H1 (cell line): ENCODE results near the gene NDUFB4. TPM values are rescaled to one million over a fixed set of nuclear protein-coding genes. Genes with fewer than 3 reads are reported as not detected.

ENCODE experiments used
- CTCF ChIA-PET: fragments of 300-600 bp; sonication (Branson Sonifier 250); formaldehyde crosslinking; loops from one replicate; lab custom pipeline; 2021; ENCODE audit not compliant: partially characterized antibody; lab: Charles Lee
- POLR2A ChIA-PET: fragments of 300-600 bp; sonication (Branson Sonifier 250); formaldehyde crosslinking; loops from one replicate; lab custom pipeline; 2021; ENCODE audit warnings: inconsistent platforms; ENCODE audit not compliant: partially characterized antibody; lab: Charles Lee
- DNase-seq, 2 experiments: peaks; one replicate each; pipeline versions ENCODE4 v3.0.0 to v3.0.0-alpha.2; 2010 to 2022; ENCODE audit warnings: low spot score in 2 of 2, low read depth in 1 of 2, mixed read lengths in 1 of 2
- FAIRE-seq: peaks from 2 replicates; lab custom pipeline; 2011; peaks lifted over from hg19 to GRCh38; lab: Jason Lieb, UNC
- H2AFZ ChIP-seq: 2 replicates; pipeline ENCODE4 v1.8.1; 2012; ENCODE audit warnings: low read length, inconsistent platforms
- H2AK5ac ChIP-seq: 2 replicates; pipeline ENCODE4 v1.6.1; 2013; ENCODE audit warnings: low read depth, low read length
- H2BK120ac ChIP-seq: replicated peaks from 2 replicates; pipeline ENCODE3; 2013; ENCODE audit warnings: low read depth, low read length, inconsistent platforms
- H2BK12ac ChIP-seq: 2 replicates; pipeline ENCODE4 v1.6.1; 2013; ENCODE audit warnings: low read depth, low read length
- H2BK15ac ChIP-seq: 2 replicates; pipeline ENCODE4 v1.6.1; 2013; ENCODE audit warnings: low read length
- H2BK20ac ChIP-seq: 2 replicates; pipeline ENCODE4 v1.6.1; 2013; ENCODE audit warnings: low read length
- H2BK5ac ChIP-seq: 2 replicates; pipeline ENCODE4 v1.6.1; 2013; ENCODE audit warnings: low read depth, low read length
- H3K14ac ChIP-seq: 2 replicates; pipeline ENCODE4 v1.6.1; 2013; ENCODE audit warnings: inconsistent platforms; ENCODE audit not compliant: insufficient read length
- H3K18ac ChIP-seq: 2 replicates; pipeline ENCODE4 v1.6.1; 2013; ENCODE audit warnings: low read length; ENCODE audit errors: extremely low read depth
- H3K23ac ChIP-seq: 2 replicates; pipeline ENCODE4 v1.6.1; 2013; ENCODE audit warnings: inconsistent platforms; ENCODE audit not compliant: insufficient read length
- H3K23me2 ChIP-seq: 2 replicates; pipeline ENCODE4 v1.6.1; 2013; ENCODE audit warnings: low read depth, low read length
- H3K27ac ChIP-seq: 2 replicates; pipeline ENCODE4 v1.6.1; 2011; ENCODE audit warnings: low read depth, low read length, inconsistent platforms
- H3K27me3 ChIP-seq, 4 experiments: replicated peaks in 1 of 4; 1 replicate in 1 of 4; 2 replicates in 3 of 4; pipeline versions ENCODE4 v1.6.1 to v1.8.1; 2011 to 2013; ENCODE audit warnings: low read length in 3 of 4, mild to moderate bottlenecking in 3 of 4, inconsistent platforms in 2 of 4, mixed read lengths in 2 of 4, moderate library complexity in 1 of 4; ENCODE audit not compliant: control insufficient read depth in 3 of 4, insufficient read depth in 3 of 4; ENCODE audit errors: extremely low read depth in 1 of 4
- H3K36me3 ChIP-seq, 4 experiments: 2 replicates each; pipeline versions ENCODE4 v1.6.1 to v1.8.1; 2011 to 2013; ENCODE audit warnings: mild to moderate bottlenecking in 4 of 4, low read length in 3 of 4, moderate library complexity in 2 of 4, control low read depth in 1 of 4, inconsistent platforms in 1 of 4; ENCODE audit not compliant: insufficient read depth in 4 of 4, control insufficient read depth in 2 of 4
- H3K4ac ChIP-seq: replicated peaks from 2 replicates; pipeline ENCODE3; 2013; ENCODE audit warnings: low read length, low read depth, mixed read lengths, inconsistent platforms; ENCODE audit not compliant: insufficient read length
- H3K4me1 ChIP-seq, 4 experiments: replicated peaks in 1 of 4; 1 replicate in 1 of 4; 2 replicates in 3 of 4; pipeline versions ENCODE4 v1.6.1 to v1.8.1; 2011 to 2013; ENCODE audit warnings: low read length in 3 of 4, inconsistent platforms in 2 of 4, mixed read lengths in 1 of 4; ENCODE audit not compliant: insufficient read depth in 4 of 4, control insufficient read depth in 3 of 4
- H3K4me2 ChIP-seq, 2 experiments: 2 replicates each; pipeline versions ENCODE4 v1.6.1 to v1.8.1; 2011 to 2013; ENCODE audit warnings: low read depth in 2 of 2, low read length in 2 of 2, control low read depth in 1 of 2, inconsistent platforms in 1 of 2, mild to moderate bottlenecking in 1 of 2; ENCODE audit not compliant: insufficient read depth in 1 of 2
- H3K4me3 ChIP-seq, 4 experiments: fragments of 200-600, 300-600 bp in 1 of 4; sonication (generic), shearing (Covaris generic), sonication (Bioruptor Twin) in 1 of 4; 2 replicates each; pipeline versions ENCODE4 v1.5.1 to v1.8.1; 2011 to 2016; ENCODE audit warnings: low read length in 4 of 4, low read depth in 3 of 4, control low read depth in 2 of 4, inconsistent platforms in 2 of 4, mild to moderate bottlenecking in 2 of 4, mixed read lengths in 1 of 4, moderate library complexity in 1 of 4; ENCODE audit not compliant: insufficient read depth in 2 of 4; ENCODE audit errors: extremely low read depth in 1 of 4
- H3K56ac ChIP-seq: replicated peaks from 2 replicates; pipeline ENCODE3; 2013; ENCODE audit warnings: low read depth, mild to moderate bottlenecking, mixed read lengths, low read length, inconsistent platforms; ENCODE audit not compliant: insufficient read length
- H3K79me1 ChIP-seq: 2 replicates; pipeline ENCODE4 v1.6.1; 2013; ENCODE audit warnings: low read depth, low read length, control low read depth
- H3K79me2 ChIP-seq, 2 experiments: 2 replicates each; pipeline versions ENCODE4 v1.6.1 to v1.8.1; 2012 to 2013; ENCODE audit warnings: low read length in 2 of 2, mild to moderate bottlenecking in 2 of 2, inconsistent platforms in 1 of 2; ENCODE audit not compliant: insufficient read depth in 2 of 2, control insufficient read depth in 1 of 2
- H3K9ac ChIP-seq, 4 experiments: replicated peaks in 1 of 4; 1 replicate in 1 of 4; 2 replicates in 3 of 4; pipeline versions ENCODE4 v1.6.1 to v1.8.1; 2011 to 2013; ENCODE audit warnings: low read depth in 3 of 4, low read length in 3 of 4, control low read depth in 2 of 4, mild to moderate bottlenecking in 2 of 4, moderate library complexity in 2 of 4, inconsistent platforms in 1 of 4; ENCODE audit errors: extremely low read depth in 1 of 4
- H3K9me3 ChIP-seq, 2 experiments: 2 replicates each; pipeline versions ENCODE4 v1.6.1 to v1.8.1; 2012 to 2013; ENCODE audit warnings: mild to moderate bottlenecking in 2 of 2, moderate library complexity in 2 of 2, control low read depth in 1 of 2, inconsistent platforms in 1 of 2, low read depth in 1 of 2, low read length in 1 of 2, mixed read lengths in 1 of 2; ENCODE audit not compliant: insufficient read depth in 2 of 2
- H4K20me1 ChIP-seq, 2 experiments: replicated peaks in 1 of 2; 2 replicates each; pipeline versions ENCODE3 to v1.8.1; 2011 to 2013; ENCODE audit warnings: inconsistent platforms in 2 of 2, low read length in 2 of 2, mild to moderate bottlenecking in 1 of 2; ENCODE audit not compliant: insufficient read depth in 2 of 2, control insufficient read depth in 1 of 2
- H4K5ac ChIP-seq: 2 replicates; pipeline ENCODE4 v1.6.1; 2013; ENCODE audit warnings: low read length, low read depth, mixed read lengths, inconsistent platforms; ENCODE audit not compliant: insufficient read length
- H4K8ac ChIP-seq: 2 replicates; pipeline ENCODE4 v1.8.0; 2013; ENCODE audit warnings: mild to moderate bottlenecking, moderate library complexity, low read length, inconsistent platforms; ENCODE audit not compliant: insufficient read depth; ENCODE audit errors: extremely low read depth
- H4K91ac ChIP-seq: replicated peaks from 2 replicates; pipeline ENCODE3; 2013; ENCODE audit warnings: low read length, mixed read lengths, inconsistent platforms; ENCODE audit not compliant: insufficient read length
- MAFK ChIP-seq: IDR thresholded peaks from 2 replicates; pipeline ENCODE4 v1.6.1; 2012; ENCODE audit warnings: low read depth, mild to moderate bottlenecking, improper control_type of control experiment, low read length
- PHF8 ChIP-seq: fragments of 200-600 bp; sonication (generic); conservative IDR thresholded peaks from 2 replicates; pipeline ENCODE4 v1.7.1; 2012; ENCODE audit warnings: low read depth, mild to moderate bottlenecking, inconsistent platforms, low read length, moderate library complexity
- POLR2AphosphoS5 ChIP-seq: IDR thresholded peaks from 2 replicates; pipeline ENCODE4 v1.6.1; 2011; ENCODE audit warnings: low read depth, low read length
- SUZ12 ChIP-seq: fragments of 200-600 bp; sonication (generic); IDR thresholded peaks from 2 replicates; pipeline ENCODE4 v1.6.1; 2012; ENCODE audit warnings: mild to moderate bottlenecking, inconsistent platforms, low read length, moderate library complexity, mixed read lengths
- WGBS, 2 experiments: shearing (Covaris generic) in 1 of 2; methylation state at CpG; one replicate each; pipeline versions ENCODE4 v1.1.6 to v1.1.7; 2013 to 2015; ENCODE audit warnings: low lambda C conversion rate in 2 of 2, mixed read lengths in 2 of 2, inconsistent platforms in 1 of 2, low coverage in 1 of 2, missing lambda C conversion rate in 1 of 2; ENCODE audit not compliant: insufficient replicate concordance in 2 of 2, insufficient coverage in 1 of 2, insufficient read length in 1 of 2; ENCODE audit errors: extremely low coverage in 1 of 2, missing lambda C conversion rate in 1 of 2; 5-methylcytosine and 5-hydroxymethylcytosine counted together
- polyA plus RNA-seq, 7 experiments: library from polyadenylated mRNA; depleted of rRNA in 3 of 7; stranded (reverse) in 5 of 7; unstranded in 2 of 7; fragments of >200 nt in 5 of 7; fragments of 200-250 nt in 2 of 7; gene quantifications; 1 replicate in 5 of 7; 2 replicates in 1 of 7; 4 replicates in 1 of 7; pipeline versions ENCODE4 v1.2.1 to v1.2.3, GENCODE V29; 2011 to 2013; ENCODE audit warnings: missing spikeins in 2 of 7, mixed read lengths in 2 of 7
- total RNA-seq: library from RNA; stranded (reverse); fragmentation: NEBNext Ultra II Directional; extraction: Animal tissue kit (Norgen Biotek cat#: 25700); gene quantifications from 2 replicates; pipeline ENCODE4 v1.2.1, GENCODE V29; 2021

Gene NDUFB4
- total and polyA plus RNA-seq, 2 of the 8 experiments (the other 6 are each of a cell fraction or from before 2014, with no cell fraction given), result 184 to 382 TPM

DNA sequence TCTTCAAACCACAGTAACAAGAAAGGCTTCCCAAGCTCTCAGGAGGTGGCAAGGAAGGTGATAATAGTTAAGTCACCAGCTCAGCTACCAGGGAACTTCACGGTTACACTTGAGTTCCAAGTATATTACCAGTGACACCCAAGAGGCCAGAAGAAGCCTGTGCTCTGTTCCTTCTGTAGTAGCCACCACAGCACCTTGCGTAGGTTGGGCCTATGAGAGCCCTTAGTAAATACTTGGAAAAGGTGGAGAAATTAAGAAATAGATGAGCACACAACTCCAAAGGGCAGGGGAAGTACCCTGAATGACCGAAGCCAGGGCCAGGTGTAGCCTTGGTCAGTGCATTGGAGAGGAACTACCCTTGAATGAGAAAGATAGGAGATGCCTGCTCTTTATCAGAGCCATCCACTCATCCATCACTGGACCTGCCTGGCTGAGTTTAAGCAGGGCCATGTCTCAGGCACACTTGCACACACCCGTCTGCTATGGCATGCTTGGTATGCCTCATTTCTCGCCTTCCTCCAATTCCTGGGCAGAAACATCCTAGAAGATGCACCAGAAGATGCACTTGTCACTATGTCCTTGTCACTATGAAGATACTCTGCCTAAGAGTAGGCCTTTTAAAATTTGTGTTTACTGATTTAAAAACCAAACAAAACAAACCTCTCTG is 32.6 kb upstream of the NDUFB4 start:
- Histone ChIP-seq H3K79me2 (no peaks in the 10 kb centered on the region), H2BK15ac (no peak overlapping the region), H4K20me1 (no peaks in the 10 kb centered on the region), H3K27ac (no peak overlapping the region), H3K18ac (no peak overlapping the region), H4K91ac (no peak overlapping the region), H3K56ac (no peak overlapping the region), H3K27me3 (no peaks in the 10 kb centered on the region), H3K4ac (no peak overlapping the region), H2BK20ac (no peak overlapping the region), H2BK120ac (no peak overlapping the region), H3K23ac (no peak overlapping the region), H3K36me3 (no peaks in the 10 kb centered on the region), H3K4me3 (no peak overlapping the region), H2BK12ac (no peak overlapping the region; the same call in none of the 2 replicates), H4K8ac (no peak overlapping the region), H3K9me3 (no peaks in the 10 kb centered on the region), H2AFZ (no peak overlapping the region), H3K23me2 (peaks cover 6% of the 10 kb centered on the region), H2AK5ac (no peak overlapping the region), H4K5ac (no peak overlapping the region), H3K4me1 (peaks cover 9 to 29% (median 15%) of the 10 kb centered on the region in 4 experiments), H3K4me2 (no peak overlapping the region), H2BK5ac (no peak overlapping the region), H3K14ac (no peak overlapping the region), H3K9ac (no peak overlapping the region), H3K79me1 (no peaks in the 10 kb centered on the region)
- ChIA-PET CTCF (interaction anchor here (0.6 to 1.6 kb wide), 5 partner anchors 16 to 297 kb away, joined by 3 to 5 read pairs (median 4); no protein-coding TSS in a partner anchor), POLR2A (no interaction called here)
- DNase-seq, result no peak
- WGBS, 2 experiments, result 91% methylated on average over 5 of the region's 5 CpGs; no CpG with 5 or more reads in 1 of the 2 experiments
- no peak for FAIRE-seq
- TF ChIP-seq PHF8, result no peak
- no peak for TF ChIP-seq SUZ12
- no peak for TF ChIP-seq POLR2AphosphoS5
- TF ChIP-seq MAFK, result no peak
